ENCODE data around the gene NECTIN3. TPM values are rescaled to one million over a fixed set of nuclear protein-coding genes. Genes with fewer than 3 reads are reported as not detected.

The NECTIN3 gene
- polyA plus RNA-seq, 2 of the 4 experiments (the other 2 are of a cell fraction): 29.8 to 38.4 TPM

- no peak for TF ChIP-seq REST (IDR thresholded peaks at IDR 0.05)
- no peak for TF ChIP-seq RNF2 (IDR thresholded peaks at IDR 0.05; ENCODE audit: borderline replicate concordance, low read depth)
- TF ChIP-seq NR3C1 (IDR thresholded peaks at IDR 0.05): no peak
- TF ChIP-seq RFX5 (IDR thresholded peaks at IDR 0.05): no peak
- no peak for TF ChIP-seq EP300 (IDR thresholded peaks at IDR 0.05)
- no peak for TF ChIP-seq NFE2L2 (conservative IDR thresholded peaks at IDR 0.05; ENCODE audit: low read length)
- no peak for TF ChIP-seq FOXS1 (CRISPR knock-in tag; IDR thresholded peaks at IDR 0.05)
Observed at GRCh38 chr3:111080413-111080812, 8.8 kb downstream of the NECTIN3 start (continued).

- FAIRE-seq (peak; percentile 43), DNase-seq (ENCODE audit: low read depth in 1 of 2, low spot score in 1 of 2) (no peak), ATAC-seq (no peak)
- 80% methylated on average over 3 of the region's 3 CpGs for WGBS (ENCODE audit: missing lambda C conversion rate)
- H3K4me3 ChIP-seq: no peak overlapping the region
- TF ChIP-seq E2F6 (IDR thresholded peaks at IDR 0.05; ENCODE audit: borderline replicate concordance, low read depth) (no peak), FOSB (CRISPR knock-in tag; IDR thresholded peaks at IDR 0.05) (no peak), PHF8 (IDR thresholded peaks at IDR 0.05; ENCODE audit: borderline replicate concordance, low read depth) (no peak)
- H3K9me3 ChIP-seq: no peaks in the 10 kb centered on the region
- H3K27ac ChIP-seq: peak overlapping the region in 1 of 2 experiments; percentile 51; a peak in 3 of 6 replicates
- peak overlapping the region; percentile 34; the same call in 1 of the 3 replicates for H3K4me2 ChIP-seq
- POLR2A ChIA-PET: no interaction called here
- CTCF ChIA-PET: interaction anchor here (0.6 to 3.4 kb wide), 21 partner anchors 11 to 1808 kb away, joined by 3 to 20 read pairs (median 4); no protein-coding TSS in a partner anchor
- peaks cover 44% of the 10 kb centered on the region for H3K4me1 ChIP-seq
Observed at GRCh38 chr3:111081008-111081545, 9.5 kb downstream of the NECTIN3 start.

GRCh38 chr3:111084911-111085310 lies 13.3 kb downstream of the NECTIN3 start:
- no peak for FAIRE-seq
- no peak for DNase-seq (ENCODE audit: low read depth in 1 of 2, low spot score in 1 of 2)
- Histone ChIP-seq H3K9me3 (no peaks in the 10 kb centered on the region), H3K4me1 (peaks cover 11% of the 10 kb centered on the region), H3K4me3 (no peak overlapping the region), H3K4me2 (no peak overlapping the region), H3K27ac (no peak overlapping the region)
- TF ChIP-seq SREBF2 (IDR thresholded peaks at IDR 0.05) (no peak), RCOR1 (IDR thresholded peaks at IDR 0.05; ENCODE audit: low read depth, low read length) (no peak), JUNB (IDR thresholded peaks at IDR 0.05) (no peak), POLR2AphosphoS2 (conservative IDR thresholded peaks at IDR 0.05; ENCODE audit: low read length) (no peak), EP300 (IDR thresholded peaks at IDR 0.05) (no peak), TP53 (CRISPR knock-in tag; IDR thresholded peaks at IDR 0.05) (no peak), CEBPB (IDR thresholded peaks at IDR 0.05) (no peak), NR3C1 (IDR thresholded peaks at IDR 0.05) (no peak), CBX2 (IDR thresholded peaks at IDR 0.05; ENCODE audit: borderline replicate concordance, low read depth) (no peak), ELK1 (IDR thresholded peaks at IDR 0.05; ENCODE audit: low read depth, low read length) (no peak), JUN (IDR thresholded peaks at IDR 0.05) (no peak), REST (IDR thresholded peaks at IDR 0.05) (no peak), CHD2 (IDR thresholded peaks at IDR 0.05; ENCODE audit: low read length, partially characterized antibody) (no peak), HOXA7 (CRISPR knock-in tag; IDR thresholded peaks at IDR 0.05) (no peak), RFX5 (IDR thresholded peaks at IDR 0.05) (no peak), FOSB (CRISPR knock-in tag; IDR thresholded peaks at IDR 0.05) (no peak), ZFP36 (IDR thresholded peaks at IDR 0.05; ENCODE audit: borderline replicate concordance, partially characterized antibody) (no peak), NFE2L2 (conservative IDR thresholded peaks at IDR 0.05; ENCODE audit: low read length) (no peak), SMC3 (IDR thresholded peaks at IDR 0.05) (no peak), HMGXB4 (CRISPR knock-in tag; IDR thresholded peaks at IDR 0.05; ENCODE audit: borderline replicate concordance) (no peak)
- ATAC-seq: no peak
- 76% methylated on average over 2 of the region's 2 CpGs for WGBS (ENCODE audit: missing lambda C conversion rate)
- CTCF ChIA-PET: no interaction called here
- POLR2A ChIA-PET: no interaction called here
